GM18951 (cell line): Measurements from ENCODE around the gene IRAK3.
"Not testable (repeated sequence)": the region's sequence is repeated elsewhere in the genome, so short reads cannot be mapped to it uniquely, and the experiment has no call there.

Experiments used
- POLR2A ChIP-seq: IDR thresholded peaks from 4 replicates; pipeline ENCODE4 v1.6.1; 2011; ENCODE audit warnings: mild to moderate bottlenecking; ENCODE audit not compliant: insufficient read length, insufficient read depth; ENCODE audit errors: extremely low read depth
- in situ Hi-C: fragments of 300-500 bp; cut with MboI; formaldehyde crosslinking; loops from one replicate; pipeline ENCODE4 v1.12.0; 2022; ENCODE audit warnings: low sequenced_read_pairs, mixed read lengths, inconsistent platforms; ENCODE audit not compliant: unreplicated experiment

Gene IRAK3

DNA sequence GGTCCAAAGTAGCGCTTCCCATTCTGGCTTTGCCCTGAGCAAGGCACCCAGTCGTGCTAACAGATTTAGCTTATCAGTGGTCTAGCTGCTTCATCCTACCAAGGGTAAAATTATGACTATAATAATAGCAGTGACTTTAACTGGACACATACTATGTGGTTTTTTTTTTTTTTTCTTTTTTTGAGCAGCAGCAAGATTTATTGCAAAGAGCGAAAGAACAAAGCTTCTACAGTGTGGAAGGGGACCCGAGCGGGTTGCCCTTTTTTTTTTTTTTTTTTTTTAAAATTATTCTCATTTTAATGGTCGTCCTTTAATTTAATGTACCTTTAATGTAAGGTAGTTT is 113.8 kb downstream of the IRAK3 start:
- no peak for TF ChIP-seq POLR2A
- in situ Hi-C loops = no loop called here

DNA sequence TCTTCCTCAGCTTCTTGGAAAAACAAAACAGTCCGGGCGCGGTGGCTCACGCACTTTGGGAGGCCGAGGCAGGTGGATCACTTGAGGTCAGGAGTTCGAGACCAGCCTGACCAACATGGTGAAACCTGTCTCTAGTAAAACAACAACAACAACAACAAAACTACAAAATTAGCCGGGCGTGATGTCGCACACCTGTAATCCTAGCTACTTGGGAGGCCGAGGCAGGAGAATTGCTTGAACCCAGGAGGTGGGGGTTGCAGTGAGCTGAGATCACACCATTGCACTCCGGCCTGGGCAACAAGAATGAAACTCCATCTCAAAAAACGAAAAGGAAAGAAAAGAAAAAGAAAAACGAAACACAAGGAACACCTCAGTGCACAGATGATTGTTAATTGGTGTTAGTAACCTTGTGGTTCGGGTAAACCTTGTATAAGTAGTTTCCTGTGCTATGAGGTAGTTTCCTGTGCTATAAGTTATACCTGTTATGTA is 114.3 kb downstream of the IRAK3 start:
- in situ Hi-C loops = not testable (repeated sequence)
